Measurements from ENCODE around the gene FCN1.
"Not testable (repeated sequence)": the region's sequence is repeated elsewhere in the genome, so short reads cannot be mapped to it uniquely, and the experiment has no call there.

The FCN1 gene

GRCh38 chr9:134870746-134871662, 46.7 kb downstream of the FCN1 start:
- DNase-seq, result no peak

- DNase-seq, result no peak
Observed at GRCh38 chr9:134870301-134870694, 47.4 kb downstream of the FCN1 start.

GRCh38 chr9:134869554-134870300, 48.0 kb downstream of the FCN1 start:
- no peak for DNase-seq

GRCh38 chr9:134868751-134869553, 48.8 kb downstream of the FCN1 start:
- no peak for DNase-seq

- DNase-seq, result no peak
Observed at GRCh38 chr9:134867917-134868750, 49.6 kb downstream of the FCN1 start.

GRCh38 chr9:134864821-134865190, 52.9 kb downstream of the FCN1 start:
- DNase-seq, result no peak

GRCh38 chr9:134863941-134864820, 53.5 kb downstream of the FCN1 start:
- DNase-seq, result no peak

GRCh38 chr9:134863306-134863902, 54.3 kb downstream of the FCN1 start:
- DNase-seq, result no peak

GRCh38 chr9:134861595-134862334, 55.9 kb downstream of the FCN1 start:
- DNase-seq, result no peak

- no peak for DNase-seq
Observed at GRCh38 chr9:134860510-134860909, 57.2 kb downstream of the FCN1 start.

- DNase-seq, result no peak
Observed at GRCh38 chr9:134858051-134858841, 59.5 kb downstream of the FCN1 start.

GRCh38 chr9:134857451-134857850, 60.3 kb downstream of the FCN1 start:
- not testable (repeated sequence) for DNase-seq

- no peak for DNase-seq
Observed at GRCh38 chr9:134855900-134856377, 61.8 kb downstream of the FCN1 start.

All from NCI-H1694 (cell line).